ENCODE measurements around the gene CCAR1.
"Not testable (repeated sequence)": the region's sequence is repeated elsewhere in the genome, so short reads cannot be mapped to it uniquely, and the experiment has no call there.

CCAR1 gene

DNA sequence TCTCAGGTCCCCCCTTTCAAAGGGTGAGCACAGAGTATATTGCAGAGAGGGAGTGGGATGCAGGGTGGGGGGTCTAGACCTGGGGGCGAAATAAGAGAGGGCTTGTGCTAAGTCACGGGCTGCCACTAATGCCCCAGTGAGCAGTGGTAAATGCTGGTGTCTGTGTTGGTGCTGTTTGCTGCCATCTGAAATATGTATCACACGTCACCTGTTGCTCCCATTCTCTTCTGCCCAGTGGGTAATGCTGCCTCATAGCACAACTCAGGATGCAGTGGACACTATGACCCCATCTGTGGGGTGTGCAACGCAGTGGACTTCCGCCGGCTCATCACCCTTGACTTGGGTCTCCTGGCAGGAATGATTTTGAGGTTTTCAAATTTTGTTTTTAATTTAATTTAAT, 108.9 kb downstream of the CCAR1 start:
- no peak for DNase-seq

DNA sequence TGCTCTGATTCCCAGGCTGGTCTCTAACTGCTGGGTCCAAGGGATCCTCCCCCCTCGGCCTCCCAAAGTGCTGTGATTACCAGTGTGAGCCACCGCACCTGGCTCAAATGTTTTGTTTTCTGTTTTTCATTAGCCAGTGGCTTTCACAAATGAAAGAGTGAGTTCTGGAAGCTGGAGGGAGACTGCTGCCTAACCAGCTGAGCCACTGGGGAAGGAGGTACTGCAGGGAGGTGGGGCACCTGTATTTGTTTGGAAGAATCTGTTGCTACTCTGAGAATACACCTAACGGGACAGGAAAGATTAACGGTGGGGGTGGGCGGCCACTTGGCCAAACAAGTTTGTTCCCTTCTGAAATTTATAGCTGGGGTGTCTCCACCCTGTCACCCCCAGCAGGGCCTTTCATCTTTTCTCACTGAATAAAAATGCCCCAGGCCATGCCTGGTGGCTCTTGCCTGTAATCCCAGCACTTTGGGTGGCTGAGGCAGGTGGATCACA, 111.0 kb downstream of the CCAR1 start:
- DNase-seq = no peak

DNA sequence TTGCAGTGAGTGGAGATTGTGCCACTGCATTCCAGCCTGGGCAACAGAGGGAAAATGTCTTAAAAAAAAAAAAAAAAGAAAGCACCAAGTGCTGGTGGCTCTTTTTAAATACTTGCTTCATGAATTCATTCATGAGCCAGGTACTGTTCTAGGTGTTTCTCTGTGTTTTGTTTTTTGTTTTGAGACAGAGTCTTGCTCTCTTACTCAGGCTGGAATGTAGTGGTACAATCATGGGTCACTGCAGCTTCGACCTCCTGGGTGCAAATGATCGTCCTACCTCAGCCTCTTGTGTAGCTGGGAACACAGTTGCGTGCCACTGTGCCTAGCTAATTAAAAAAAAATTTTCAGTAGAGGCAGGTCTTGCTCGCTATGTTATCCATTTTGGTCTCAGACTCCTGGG, 111.6 kb downstream of the CCAR1 start:
- DNase-seq = no peak

- DNase-seq = no peak
These were observed 116.7 kb downstream of the CCAR1 start for GRCh38 chr10:68837626-68838322.

GRCh38 chr10:68840650-68841049, 119.6 kb downstream of the CCAR1 start:
- not testable (repeated sequence) for DNase-seq
